Esophagus squamous epithelium (tissue), 5 donors: ENCODE results near the gene PPT2. TPM values are rescaled to one million over a fixed set of nuclear protein-coding genes. Genes with fewer than 3 reads are reported as not detected.
A peak's percentile ranks its signal among the peaks of the same experiment; 100 is the strongest.

Experiments
- DNase-seq: peaks from one replicate; lab custom pipeline; 2025; lab: John Stamatoyannopoulos, UW
- H3K27ac ChIP-seq, 4 donors: fragments of 200-600 bp; sonication (generic); one replicate each; pipeline ENCODE4 v1.5.1; 2016 to 2019; ENCODE audit warnings: mild to moderate bottlenecking in 1 of 4
- H3K27me3 ChIP-seq, 4 donors: fragments of 200-600 bp; sonication (generic); 1 replicate in 3 of 4; 2 replicates in 1 of 4; pipeline versions ENCODE4 v1.5.1 to v1.6.0; 2017 to 2021; ENCODE audit warnings: antibody characterized with exemption in 1 of 4
- H3K36me3 ChIP-seq, 3 donors: fragments of 200-600 bp; sonication (generic); one replicate each; pipeline ENCODE4 v1.5.1; 2016 to 2019
- H3K4me1 ChIP-seq, 3 donors: fragments of 200-600 bp; sonication (generic); one replicate each; pipeline ENCODE4 v1.5.1; 2017 to 2019
- H3K4me3 ChIP-seq, 4 donors: fragments of 200-600 bp; sonication (generic); 1 replicate in 3 of 4; 2 replicates in 1 of 4; pipeline ENCODE4 v1.5.1; 2016 to 2019; ENCODE audit warnings: mild to moderate bottlenecking in 2 of 4, moderate library complexity in 1 of 4
- H3K9me3 ChIP-seq, 3 donors: fragments of 200-600 bp; sonication (generic); one replicate each; pipeline ENCODE4 v1.5.1; 2016 to 2019
- POLR2A ChIP-seq, 4 donors: fragments of 450-650 bp; IDR thresholded peaks; one replicate each; pipeline ENCODE4 v1.6.1; 2017; ENCODE audit warnings: antibody characterized with exemption in 4 of 4, mild to moderate bottlenecking in 4 of 4, moderate library complexity in 3 of 4
- WGBS, 2 donors: methylation state at CpG; one replicate each; pipeline ENCODE4 v1.1.5; 2018; 5-methylcytosine and 5-hydroxymethylcytosine counted together
- intact Hi-C: fragments of 100-400 bp; cut with DNase I; formaldehyde crosslinking; loops from one replicate; pipeline ENCODE4 v1.15.0; 2022
- total RNA-seq, 4 donors: library from RNA; depleted of rRNA; stranded (reverse); fragments of >200 nt; gene quantifications; one replicate each; pipeline ENCODE4 v1.1.0, GENCODE V29; 2016
- TF ChIP-seq, protein P1 (sequence below), 6 experiments: fragments of 450-650 bp in 4 of 6; fragments of 200-600 bp in 2 of 6; sonication (generic) in 2 of 6; IDR thresholded peaks; one replicate each; pipeline ENCODE4 v1.5.1; 2016 to 2019; ENCODE audit warnings: antibody characterized with exemption in 6 of 6, mild to moderate bottlenecking in 4 of 6, moderate library complexity in 4 of 6
- donor health status: DM: yes; HTN: yes; CAD: no.

Gene PPT2
- total RNA-seq, 4 donors from 2014 or later = 17.3 to 133 (median 23.7) TPM

DNA sequence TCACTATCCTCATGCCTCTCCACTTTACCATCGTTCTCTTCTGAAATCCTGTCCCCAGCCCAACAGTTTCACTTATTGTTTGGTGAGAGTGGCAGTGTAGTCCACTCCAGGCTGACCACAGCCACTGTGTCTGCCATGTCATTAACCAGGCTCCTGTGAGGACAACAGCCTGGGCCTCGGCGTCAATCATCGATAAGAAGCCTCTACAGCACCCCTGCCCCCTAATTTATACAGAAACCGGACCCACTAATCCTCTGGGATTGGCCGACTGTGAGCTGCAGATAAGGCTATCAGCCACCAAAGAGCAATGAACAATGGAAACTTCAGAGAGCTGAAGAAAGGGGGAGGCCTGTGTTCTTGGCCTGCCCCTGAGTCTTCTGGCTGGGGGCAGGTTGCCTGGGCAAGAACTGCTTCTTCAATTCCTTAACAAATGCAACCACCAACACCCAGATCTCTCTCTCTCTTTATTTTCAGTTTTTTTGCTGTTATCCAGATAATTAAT, 13.9 kb downstream of the PPT2 start:
- H3K27me3 ChIP-seq = no peaks in the 10 kb centered on the region
- DNase-seq = no peak
- H3K4me3 ChIP-seq = no peak overlapping the region
- intact Hi-C loops = no loop called here
- peaks cover 0 to 10% (median 1%) of the 10 kb centered on the region in 3 donors for H3K4me1 ChIP-seq
- 88% methylated on average over 4 of the region's 6 CpGs for WGBS, 2 donors
- H3K36me3 ChIP-seq = peaks cover 6 to 88% (median 33%) of the 10 kb centered on the region in 3 donors
- TF ChIP-seq, protein P1, sequence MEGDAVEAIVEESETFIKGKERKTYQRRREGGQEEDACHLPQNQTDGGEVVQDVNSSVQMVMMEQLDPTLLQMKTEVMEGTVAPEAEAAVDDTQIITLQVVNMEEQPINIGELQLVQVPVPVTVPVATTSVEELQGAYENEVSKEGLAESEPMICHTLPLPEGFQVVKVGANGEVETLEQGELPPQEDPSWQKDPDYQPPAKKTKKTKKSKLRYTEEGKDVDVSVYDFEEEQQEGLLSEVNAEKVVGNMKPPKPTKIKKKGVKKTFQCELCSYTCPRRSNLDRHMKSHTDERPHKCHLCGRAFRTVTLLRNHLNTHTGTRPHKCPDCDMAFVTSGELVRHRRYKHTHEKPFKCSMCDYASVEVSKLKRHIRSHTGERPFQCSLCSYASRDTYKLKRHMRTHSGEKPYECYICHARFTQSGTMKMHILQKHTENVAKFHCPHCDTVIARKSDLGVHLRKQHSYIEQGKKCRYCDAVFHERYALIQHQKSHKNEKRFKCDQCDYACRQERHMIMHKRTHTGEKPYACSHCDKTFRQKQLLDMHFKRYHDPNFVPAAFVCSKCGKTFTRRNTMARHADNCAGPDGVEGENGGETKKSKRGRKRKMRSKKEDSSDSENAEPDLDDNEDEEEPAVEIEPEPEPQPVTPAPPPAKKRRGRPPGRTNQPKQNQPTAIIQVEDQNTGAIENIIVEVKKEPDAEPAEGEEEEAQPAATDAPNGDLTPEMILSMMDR (IDR thresholded peaks at IDR 0.05) = no peak
- TF ChIP-seq POLR2A (IDR thresholded peaks at IDR 0.05) = no peak
- no peak overlapping the region for H3K27ac ChIP-seq
- no peaks in the 10 kb centered on the region for H3K9me3 ChIP-seq

DNA sequence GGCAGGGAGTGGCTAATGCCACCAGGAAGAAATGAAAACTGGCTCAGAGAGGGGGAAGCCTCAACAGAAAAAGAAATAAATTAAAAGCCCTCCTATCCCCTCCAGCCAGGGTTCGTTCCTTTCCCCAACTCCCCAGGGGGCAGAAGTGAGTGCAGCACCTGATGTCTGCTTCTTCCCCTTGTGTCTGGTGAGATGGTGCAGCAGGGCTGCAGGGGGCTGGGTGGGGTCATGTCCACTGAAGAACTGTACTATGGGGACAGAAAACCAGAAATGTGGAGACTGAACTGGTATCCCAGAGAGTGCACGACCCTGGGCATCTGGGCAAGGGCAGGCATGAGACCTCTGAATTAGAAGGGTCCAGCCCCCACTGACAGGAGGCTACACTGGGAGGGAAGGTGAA, 14.4 kb downstream of the PPT2 start:
- intact Hi-C loops = no loop called here
- Histone ChIP-seq H3K9me3 (no peaks in the 10 kb centered on the region), H3K27me3 (no peaks in the 10 kb centered on the region), H3K36me3 (peaks cover 5 to 83% (median 30%) of the 10 kb centered on the region in 3 donors), H3K4me1 (peaks cover 0 to 12% (median 4%) of the 10 kb centered on the region in 3 donors), H3K27ac (no peak overlapping the region), H3K4me3 (no peak overlapping the region)
- WGBS, 2 donors = 49 to 61% methylated on average over 2 of the region's 2 CpGs
- DNase-seq = no peak
- TF ChIP-seq, protein P1 (IDR thresholded peaks at IDR 0.05) = no peak
- no peak for TF ChIP-seq POLR2A (IDR thresholded peaks at IDR 0.05)

DNA sequence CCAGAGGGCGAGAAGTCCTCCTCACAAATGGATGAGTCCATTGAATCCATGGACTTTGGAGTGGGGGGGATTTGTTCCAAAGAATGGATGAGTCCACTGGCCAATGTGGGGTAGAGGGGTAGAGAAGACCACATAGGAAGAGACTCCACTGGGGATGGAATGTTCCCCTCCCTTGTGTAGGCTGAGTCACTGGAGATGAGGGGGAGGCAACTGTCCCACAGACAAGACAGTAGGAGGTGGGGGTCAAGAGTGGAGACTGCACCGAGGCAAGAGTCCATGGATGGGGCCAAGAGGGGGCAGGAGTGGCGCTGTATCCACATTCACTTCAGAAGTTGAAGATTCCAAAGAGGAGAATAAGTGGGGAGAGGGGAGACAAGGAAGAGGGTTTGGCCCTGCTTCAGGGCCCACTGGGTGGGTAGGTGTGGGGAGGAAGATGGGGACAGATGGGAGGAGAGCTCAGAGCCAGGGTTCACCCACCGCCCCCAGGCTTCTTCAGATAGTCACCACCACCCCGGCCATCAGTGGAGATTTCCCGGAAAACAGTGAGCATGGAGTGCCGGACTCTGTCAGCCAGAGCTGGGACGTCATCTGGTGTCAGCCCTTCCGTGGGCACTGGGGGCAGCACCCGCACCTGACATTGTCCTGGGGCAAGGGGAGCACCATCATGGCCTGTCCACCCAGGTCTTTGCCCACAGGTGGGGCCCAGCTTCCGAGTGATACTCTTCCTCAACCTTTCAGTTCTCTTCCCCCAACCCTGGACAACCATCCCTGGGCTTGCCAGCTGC, 15.1 kb downstream of the PPT2 start:
- no peaks in the 10 kb centered on the region for H3K9me3 ChIP-seq
- H3K4me1 ChIP-seq = peaks cover 0 to 17% (median 4%) of the 10 kb centered on the region in 3 donors
- no peak for TF ChIP-seq POLR2A (IDR thresholded peaks at IDR 0.05)
- TF ChIP-seq, protein P1 (IDR thresholded peaks at IDR 0.05) = no peak
- no peak overlapping the region for H3K4me3 ChIP-seq
- H3K27ac ChIP-seq = peak overlapping the region in 1 of 4 donors; percentile 3
- no peaks in the 10 kb centered on the region for H3K27me3 ChIP-seq
- intact Hi-C loops = no loop called here
- peaks cover 5 to 77% (median 30%) of the 10 kb centered on the region in 3 donors for H3K36me3 ChIP-seq
- no peak for DNase-seq
- 80 to 83% methylated on average over 7 to 11 of the region's 11 CpGs for WGBS, 2 donors

DNA sequence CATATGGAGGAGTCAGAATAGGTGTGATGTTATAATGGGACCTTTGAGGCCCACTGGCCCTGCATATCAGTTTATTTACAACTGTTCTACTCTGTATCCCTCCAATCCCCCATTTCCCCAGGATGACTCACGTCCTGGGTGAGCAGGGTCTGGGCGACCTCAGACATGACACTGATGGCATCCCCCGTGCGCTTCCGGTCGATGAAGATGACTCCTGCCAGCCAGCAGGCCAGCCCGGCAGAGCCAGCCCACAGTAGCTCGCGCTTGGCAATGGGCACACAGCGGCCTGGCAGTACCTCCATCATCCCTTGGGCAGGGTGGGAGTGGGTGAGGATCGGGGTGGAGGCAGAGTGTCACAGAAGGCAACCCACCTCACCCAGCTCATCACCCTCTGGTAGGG, 16.4 kb downstream of the PPT2 start:
- no peaks in the 10 kb centered on the region for H3K9me3 ChIP-seq
- H3K36me3 ChIP-seq = peaks cover 5 to 64% (median 30%) of the 10 kb centered on the region in 3 donors
- 87 to 89% methylated on average over 5 to 7 of the region's 11 CpGs for WGBS, 2 donors
- no peak for DNase-seq
- peaks cover 5 to 30% (median 11%) of the 10 kb centered on the region in 3 donors for H3K4me1 ChIP-seq
- intact Hi-C loops = no loop called here
- TF ChIP-seq POLR2A (IDR thresholded peaks at IDR 0.05) = no peak
- TF ChIP-seq, protein P1 (IDR thresholded peaks at IDR 0.05) = no peak
- no peak overlapping the region for H3K4me3 ChIP-seq
- H3K27ac ChIP-seq = no peak overlapping the region
- H3K27me3 ChIP-seq = no peaks in the 10 kb centered on the region

DNA sequence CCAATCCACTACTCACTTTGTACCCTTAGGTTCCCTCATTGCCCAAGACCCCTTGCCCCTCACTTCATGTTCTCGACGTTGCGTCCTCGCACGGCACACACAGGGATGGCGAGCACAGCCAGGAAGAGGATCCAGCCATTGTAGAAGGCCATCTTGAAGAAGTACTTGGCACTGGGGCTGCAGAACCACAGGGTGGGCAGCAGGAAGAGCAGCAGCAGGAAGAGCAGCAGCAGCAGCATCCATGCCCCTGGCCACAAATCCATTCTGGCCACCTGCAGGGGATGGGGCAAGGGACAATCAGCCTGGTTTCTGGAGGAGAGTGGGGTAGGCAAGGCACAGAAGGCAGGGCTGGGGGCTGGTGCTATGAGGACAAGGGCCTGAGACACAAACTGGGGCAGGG, 17.3 kb downstream of the PPT2 start:
- intact Hi-C loops = no loop called here
- no peaks in the 10 kb centered on the region for H3K27me3 ChIP-seq

More for the DNA sequence above, 17.3 kb downstream of the PPT2 start:
- no peak overlapping the region for H3K27ac ChIP-seq
- no peak overlapping the region for H3K4me3 ChIP-seq
- H3K4me1 ChIP-seq = peaks cover 11 to 36% (median 13%) of the 10 kb centered on the region in 3 donors
- DNase-seq = no peak
- no peaks in the 10 kb centered on the region for H3K9me3 ChIP-seq
- H3K36me3 ChIP-seq = peaks cover 5 to 54% (median 30%) of the 10 kb centered on the region in 3 donors
- 94% methylated on average over 5 of the region's 6 CpGs; no CpG with 5 or more reads in 1 of the 2 donors for WGBS, 2 donors
- TF ChIP-seq, protein P1 (IDR thresholded peaks at IDR 0.05) = no peak
- no peak for TF ChIP-seq POLR2A (IDR thresholded peaks at IDR 0.05)
